Stimulated activated naive CD4-positive, alpha-beta T cell (primary cell): ENCODE data around the gene CDNF.

Experiments used
- DNase-seq, 6 experiments: peaks; one replicate each; lab custom pipeline; 2025; lab: John Stamatoyannopoulos, UW

Gene CDNF

GRCh38 chr10:14798636-14799035 is 39.2 kb downstream of the CDNF start:
- DNase-seq: no peak

GRCh38 chr10:14787938-14788337 is 49.9 kb downstream of the CDNF start:
- DNase-seq: no peak

GRCh38 chr10:14784459-14785055 is 53.3 kb downstream of the CDNF start:
- no peak for DNase-seq

- DNase-seq: no peak
Observed at GRCh38 chr10:14782691-14783363, 55.0 kb downstream of the CDNF start.

- no peak for DNase-seq
Observed at GRCh38 chr10:14781763-14782162, 56.1 kb downstream of the CDNF start.

GRCh38 chr10:14779001-14779651 is 58.7 kb downstream of the CDNF start:
- no peak for DNase-seq

- DNase-seq: no peak
Observed at GRCh38 chr10:14776546-14776945, 61.3 kb downstream of the CDNF start.

- DNase-seq: no peak
Observed at GRCh38 chr10:14775656-14776055, 62.2 kb downstream of the CDNF start.

- DNase-seq: no peak
Observed at GRCh38 chr10:14774797-14775196, 63.0 kb downstream of the CDNF start, which contains the start of gene FAM107B. TSS of gene FAM107B (minus strand) at chr10:14774897. CDS start at chr10:14774663, 234 bp downstream.

GRCh38 chr10:14774214-14774580 is 63.6 kb downstream of the CDNF start:
- DNase-seq: no peak

- DNase-seq: no peak
Observed at GRCh38 chr10:14773551-14774213, 64.2 kb downstream of the CDNF start.

GRCh38 chr10:14772399-14772798 is 65.4 kb downstream of the CDNF start:
- DNase-seq: no peak

- DNase-seq: no peak
Observed at GRCh38 chr10:14770927-14771326, 66.9 kb downstream of the CDNF start.
